Measurements from ENCODE around the gene POU6F2.

The POU6F2 gene

DNA sequence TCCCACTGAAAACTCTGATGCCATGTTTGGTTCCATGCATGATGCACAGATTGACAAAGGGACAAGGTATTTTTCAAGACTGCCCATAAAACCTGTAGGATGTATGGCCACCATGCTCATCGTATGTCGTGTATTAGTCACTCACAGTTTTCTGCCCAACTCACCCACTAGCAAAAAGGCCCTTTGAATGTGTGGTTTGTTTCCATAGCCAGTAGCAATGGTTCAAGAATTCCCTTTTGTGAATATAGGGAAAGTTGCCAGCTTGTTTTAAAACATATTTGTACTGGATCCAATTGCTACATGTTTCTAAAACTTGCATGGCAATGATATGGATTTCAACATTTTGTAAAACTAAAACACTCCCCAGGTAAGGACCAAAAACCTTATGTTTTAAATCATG lies 307.5 kb downstream of the POU6F2 start (continued):
- no peak for TF ChIP-seq ELK4 (IDR thresholded peaks at IDR 0.05; ENCODE audit: borderline replicate concordance, low read depth, low read length)

GRCh38 chr7:39288303-39288702 lies 310.6 kb downstream of the POU6F2 start:
- no peaks in the 10 kb centered on the region for H3K4me1 ChIP-seq (ENCODE audit: control insufficient read depth, insufficient read depth, low read length)
- CTCF ChIA-PET, result no interaction called here
- H3K27ac ChIP-seq (ENCODE audit: extremely low read depth, low read depth, low read length), result no peak overlapping the region
- no peak for TF ChIP-seq HOXD13 (CRISPR knock-in tag; IDR thresholded peaks at IDR 0.05; ENCODE audit: borderline replicate concordance)
- TF ChIP-seq GLIS2 (tag by site-specific recombination; IDR thresholded peaks at IDR 0.05), result no peak
- TF ChIP-seq INSM2 (tag by site-specific recombination; IDR thresholded peaks at IDR 0.05), result no peak
- TF ChIP-seq ZEB2 (tag by site-specific recombination; IDR thresholded peaks at IDR 0.05), result no peak
- TF ChIP-seq ATF2 (tag by site-specific recombination; IDR thresholded peaks at IDR 0.05; ENCODE audit: low read depth), result no peak
- TF ChIP-seq PRDM4 (tag by site-specific recombination; IDR thresholded peaks at IDR 0.05), result no peak
- TF ChIP-seq, protein P1, sequence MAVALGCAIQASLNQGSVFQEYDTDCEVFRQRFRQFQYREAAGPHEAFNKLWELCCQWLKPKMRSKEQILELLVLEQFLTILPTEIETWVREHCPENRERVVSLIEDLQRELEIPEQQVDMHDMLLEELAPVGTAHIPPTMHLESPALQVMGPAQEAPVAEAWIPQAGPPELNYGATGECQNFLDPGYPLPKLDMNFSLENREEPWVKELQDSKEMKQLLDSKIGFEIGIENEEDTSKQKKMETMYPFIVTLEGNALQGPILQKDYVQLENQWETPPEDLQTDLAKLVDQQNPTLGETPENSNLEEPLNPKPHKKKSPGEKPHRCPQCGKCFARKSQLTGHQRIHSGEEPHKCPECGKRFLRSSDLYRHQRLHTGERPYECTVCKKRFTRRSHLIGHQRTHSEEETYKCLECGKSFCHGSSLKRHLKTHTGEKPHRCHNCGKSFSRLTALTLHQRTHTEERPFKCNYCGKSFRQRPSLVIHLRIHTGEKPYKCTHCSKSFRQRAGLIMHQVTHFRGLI (tag by site-specific recombination; IDR thresholded peaks at IDR 0.05), result no peak
- TF ChIP-seq GLIS1 (tag by site-specific recombination; IDR thresholded peaks at IDR 0.05), result no peak
- POLR2A ChIA-PET, result no interaction called here
- no peaks in the 10 kb centered on the region for H3K9me3 ChIP-seq (ENCODE audit: control insufficient read depth, insufficient read depth, low read depth, low read length)
- H3K36me3 ChIP-seq (ENCODE audit: control insufficient read depth in 2 of 2, insufficient read depth in 1 of 2, low read length in 2 of 2), result no peaks in the 10 kb centered on the region
- no peak overlapping the region for H3K4me3 ChIP-seq (ENCODE audit: low read depth, low read length)

- POLR2A ChIA-PET, result no interaction called here
- H3K27ac ChIP-seq (ENCODE audit: extremely low read depth, low read depth, low read length), result no peak overlapping the region
- TF ChIP-seq, protein P2, sequence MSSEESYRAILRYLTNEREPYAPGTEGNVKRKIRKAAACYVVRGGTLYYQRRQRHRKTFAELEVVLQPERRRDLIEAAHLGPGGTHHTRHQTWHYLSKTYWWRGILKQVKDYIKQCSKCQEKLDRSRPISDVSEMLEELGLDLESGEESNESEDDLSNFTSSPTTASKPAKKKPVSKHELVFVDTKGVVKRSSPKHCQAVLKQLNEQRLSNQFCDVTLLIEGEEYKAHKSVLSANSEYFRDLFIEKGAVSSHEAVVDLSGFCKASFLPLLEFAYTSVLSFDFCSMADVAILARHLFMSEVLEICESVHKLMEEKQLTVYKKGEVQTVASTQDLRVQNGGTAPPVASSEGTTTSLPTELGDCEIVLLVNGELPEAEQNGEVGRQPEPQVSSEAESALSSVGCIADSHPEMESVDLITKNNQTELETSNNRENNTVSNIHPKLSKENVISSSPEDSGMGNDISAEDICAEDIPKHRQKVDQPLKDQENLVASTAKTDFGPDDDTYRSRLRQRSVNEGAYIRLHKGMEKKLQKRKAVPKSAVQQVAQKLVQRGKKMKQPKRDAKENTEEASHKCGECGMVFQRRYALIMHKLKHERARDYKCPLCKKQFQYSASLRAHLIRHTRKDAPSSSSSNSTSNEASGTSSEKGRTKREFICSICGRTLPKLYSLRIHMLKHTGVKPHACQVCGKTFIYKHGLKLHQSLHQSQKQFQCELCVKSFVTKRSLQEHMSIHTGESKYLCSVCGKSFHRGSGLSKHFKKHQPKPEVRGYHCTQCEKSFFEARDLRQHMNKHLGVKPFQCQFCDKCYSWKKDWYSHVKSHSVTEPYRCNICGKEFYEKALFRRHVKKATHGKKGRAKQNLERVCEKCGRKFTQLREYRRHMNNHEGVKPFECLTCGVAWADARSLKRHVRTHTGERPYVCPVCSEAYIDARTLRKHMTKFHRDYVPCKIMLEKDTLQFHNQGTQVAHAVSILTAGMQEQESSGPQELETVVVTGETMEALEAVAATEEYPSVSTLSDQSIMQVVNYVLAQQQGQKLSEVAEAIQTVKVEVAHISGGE (tag by site-specific recombination; conservative IDR thresholded peaks at IDR 0.05; ENCODE audit: low read depth), result no peak
- no peak for TF ChIP-seq TCF7L2 (IDR thresholded peaks at IDR 0.05; ENCODE audit: borderline replicate concordance, low read depth, low read length)
- no peak for TF ChIP-seq ZNF302 (tag by site-specific recombination; IDR thresholded peaks at IDR 0.05; ENCODE audit: low read depth)
- no peak for TF ChIP-seq ZNF398 (tag by site-specific recombination; IDR thresholded peaks at IDR 0.05)
- no peak for TF ChIP-seq PRDM4 (tag by site-specific recombination; IDR thresholded peaks at IDR 0.05)
- TF ChIP-seq ZNF843 (tag by site-specific recombination; IDR thresholded peaks at IDR 0.05), result no peak
These were observed 314.1 kb downstream of the POU6F2 start for GRCh38 chr7:39291628-39292410.

More at GRCh38 chr7:39291628-39292410, 314.1 kb downstream of the POU6F2 start:
- no peaks in the 10 kb centered on the region for H3K36me3 ChIP-seq (ENCODE audit: control insufficient read depth in 2 of 2, insufficient read depth in 1 of 2, low read length in 2 of 2)
- H3K4me3 ChIP-seq (ENCODE audit: low read depth, low read length), result no peak overlapping the region
- CTCF ChIA-PET, result no interaction called here
- H3K4me1 ChIP-seq (ENCODE audit: control insufficient read depth, insufficient read depth, low read length), result no peaks in the 10 kb centered on the region
- H3K9me3 ChIP-seq (ENCODE audit: control insufficient read depth, insufficient read depth, low read depth, low read length), result no peaks in the 10 kb centered on the region

Data from HEK293 (cell line).